A549 (cell line): Measurements from ENCODE around the gene DENND4B. TPM values are rescaled to one million over a fixed set of nuclear protein-coding genes. Genes with fewer than 3 reads are reported as not detected.
A peak's percentile ranks its signal among the peaks of the same experiment; 100 is the strongest.

ENCODE experiments used
- ATAC-seq, 2 experiments: fragments of 200-7000 bp in 1 of 2; fragments of >200 bp in 1 of 2; cut with Nextera tagmentation in 1 of 2; cut with Tn5 transposase in 1 of 2; 3 replicates each; pipeline versions ENCODE4 v1.8.0 to v1.9.1; 2018 to 2020; ENCODE audit warnings: mild to moderate bottlenecking in 1 of 2, moderate library complexity in 1 of 2
- CTCF ChIA-PET: fragments of 300-600 bp; sonication (Branson Sonifier 250); formaldehyde crosslinking; extraction: SDS; loops from one replicate; lab custom pipeline; 2021; ENCODE audit warnings: antibody characterized with exemption, inconsistent platforms; lab: Yijun Ruan, JAX
- POLR2A ChIA-PET: fragments of 350-600 bp; formaldehyde crosslinking; extraction: SDS; loops from one replicate; lab custom pipeline; 2021; ENCODE audit warnings: antibody characterized with exemption, inconsistent platforms; lab: Yijun Ruan, JAX
- DNase-seq, 2 experiments: peaks; one replicate each; pipeline versions ENCODE4 v3.0.0 to v3.0.0-alpha.2; 2011 to 2016; ENCODE audit warnings: low read depth in 1 of 2, low spot score in 1 of 2
- FAIRE-seq: peaks from 2 replicates; lab custom pipeline; 2011; peaks lifted over from hg19 to GRCh38; lab: Jason Lieb, UNC
- H3K27ac ChIP-seq, 2 experiments: fragments of >200 bp; sonication (Bioruptor Twin); formaldehyde crosslinking; 3 replicates each; pipeline ENCODE4 v1.5.1; 2016 to 2017
- H3K4me1 ChIP-seq: fragments of >200 bp; sonication (Bioruptor Twin); formaldehyde crosslinking; 3 replicates; pipeline ENCODE4 v1.6.1; 2016
- H3K4me2 ChIP-seq: fragments of >200 bp; sonication (Bioruptor Twin); formaldehyde crosslinking; 3 replicates; pipeline ENCODE4 v1.6.1; 2016
- H3K4me3 ChIP-seq: fragments of >200 bp; sonication (Bioruptor Twin); formaldehyde crosslinking; 3 replicates; pipeline ENCODE4 v1.5.1; 2016
- H3K9me3 ChIP-seq: fragments of >200 bp; sonication (Bioruptor Twin); formaldehyde crosslinking; 3 replicates; pipeline ENCODE4 v1.6.1; 2016
- CBX2 ChIP-seq: fragments of 200-600 bp; sonication (generic); IDR thresholded peaks from 2 replicates; pipeline ENCODE4 v1.6.1; 2016; ENCODE audit warnings: low read depth, mild to moderate bottlenecking, borderline replicate concordance
- CBX8 ChIP-seq: fragments of 200-600 bp; sonication (generic); IDR thresholded peaks from 2 replicates; pipeline ENCODE4 v1.6.1; 2016
- CEBPB ChIP-seq, 2 experiments: fragments of >200 bp in 1 of 2; sonication (Bioruptor Twin) in 1 of 2; formaldehyde crosslinking in 1 of 2; IDR thresholded peaks; 2 replicates each; pipeline ENCODE4 v1.6.1; 2012 to 2016
- CHD4 ChIP-seq: fragments of 200-600 bp; sonication (generic); IDR thresholded peaks from 2 replicates; pipeline ENCODE4 v1.6.1; 2016; ENCODE audit warnings: antibody characterized with exemption, mild to moderate bottlenecking, borderline replicate concordance
- ESRRA ChIP-seq: fragments of 150-350 bp; IDR thresholded peaks from 2 replicates; pipeline ENCODE4 v1.6.1; 2014; ENCODE audit warnings: mild to moderate bottlenecking, low read length, borderline replicate concordance
- FOSB ChIP-seq: fragments of 250-450 bp; sonication (Bioruptor Pico); IDR thresholded peaks from 2 replicates; pipeline ENCODE4 v1.5.0; 2020; ENCODE audit warnings: mild to moderate bottlenecking, moderate library complexity
- FOSL2 ChIP-seq, 2 experiments: fragments of 450-650 bp in 1 of 2; fragments of >200 bp in 1 of 2; sonication (Bioruptor Twin) in 1 of 2; formaldehyde crosslinking; IDR thresholded peaks; 2 replicates each; pipeline versions ENCODE4 v1.5.0 to v1.6.1; 2016 to 2020; ENCODE audit warnings: mild to moderate bottlenecking in 1 of 2, moderate library complexity in 1 of 2
- FOXS1 ChIP-seq: fragments of 250-450 bp; sonication (Bioruptor Pico); IDR thresholded peaks from 2 replicates; pipeline ENCODE4 v1.5.0; 2020; ENCODE audit warnings: mild to moderate bottlenecking, moderate library complexity
- HOXB5 ChIP-seq: fragments of 250-450 bp; sonication (Bioruptor Pico); IDR thresholded peaks from 2 replicates; pipeline ENCODE4 v1.5.0; 2020; ENCODE audit warnings: mild to moderate bottlenecking, moderate library complexity
- KDM5A ChIP-seq: fragments of 200-600 bp; sonication (generic); IDR thresholded peaks from 2 replicates; pipeline ENCODE4 v1.6.1; 2016; ENCODE audit warnings: antibody characterized with exemption, mild to moderate bottlenecking
- MAFK ChIP-seq: fragments of 450-650 bp; IDR thresholded peaks from 2 replicates; pipeline ENCODE4 v1.6.1; 2014; ENCODE audit not compliant: partially characterized antibody
- MAZ ChIP-seq: fragments of 150-350 bp; IDR thresholded peaks from 2 replicates; pipeline ENCODE4 v1.6.1; 2014; ENCODE audit warnings: antibody characterized with exemption, low read depth, low read length, borderline replicate concordance
- RFX5 ChIP-seq: fragments of 450-650 bp; IDR thresholded peaks from 2 replicates; pipeline ENCODE4 v1.7.1; 2014; ENCODE audit warnings: antibody characterized with exemption, mild to moderate bottlenecking, moderate library complexity
- ZFP36 ChIP-seq: fragments of 450-650 bp; IDR thresholded peaks from 2 replicates; pipeline ENCODE4 v1.6.1; 2014; ENCODE audit warnings: borderline replicate concordance; ENCODE audit not compliant: partially characterized antibody
- WGBS: methylation state at CpG from one replicate; pipeline ENCODE4 v1.1.6; 2017; ENCODE audit errors: missing lambda C conversion rate; 5-methylcytosine and 5-hydroxymethylcytosine counted together
- polyA plus RNA-seq, 4 experiments: library from polyadenylated mRNA; depleted of rRNA in 3 of 4; stranded (reverse); fragments of >200 nt; fragmentation: RNase III in 1 of 4; extraction: RNeasy Plus Mini Kit Qiagen cat#74134 plus additional on column Dnase treatment in 1 of 4; gene quantifications; 2 replicates in 3 of 4; 3 replicates in 1 of 4; pipeline ENCODE4 v1.2.3, GENCODE V29; 2011 to 2017
- TF ChIP-seq, protein P1 (sequence below): IDR thresholded peaks from 2 replicates; pipeline ENCODE4 v1.6.1; 2012; ENCODE audit warnings: low read depth, borderline replicate concordance
- TF ChIP-seq, protein P2 (sequence below): fragments of >200 bp; sonication (Bioruptor Twin); formaldehyde crosslinking; IDR thresholded peaks from 3 replicates; pipeline ENCODE4 v1.5.1; 2016
- TF ChIP-seq, protein P3 (sequence below): fragments of >200 bp; sonication (Bioruptor Twin); formaldehyde crosslinking; IDR thresholded peaks from 3 replicates; pipeline ENCODE4 v1.6.1; 2016
- TF ChIP-seq, protein P4 (sequence below): fragments of 200-600 bp; sonication (generic); IDR thresholded peaks from 2 replicates; pipeline ENCODE4 v1.6.1; 2016; ENCODE audit warnings: antibody characterized with exemption, mild to moderate bottlenecking, moderate library complexity
- TF ChIP-seq, protein P5 (sequence below): fragments of 250-450 bp; sonication (Bioruptor Pico); IDR thresholded peaks from 2 replicates; pipeline ENCODE4 v1.5.0; 2021; ENCODE audit warnings: mild to moderate bottlenecking, moderate library complexity, borderline replicate concordance

Gene DENND4B
- polyA plus RNA-seq, 2 of the 4 experiments (the other 2 are of a cell fraction) = 18.7 to 43.3 TPM

DNA sequence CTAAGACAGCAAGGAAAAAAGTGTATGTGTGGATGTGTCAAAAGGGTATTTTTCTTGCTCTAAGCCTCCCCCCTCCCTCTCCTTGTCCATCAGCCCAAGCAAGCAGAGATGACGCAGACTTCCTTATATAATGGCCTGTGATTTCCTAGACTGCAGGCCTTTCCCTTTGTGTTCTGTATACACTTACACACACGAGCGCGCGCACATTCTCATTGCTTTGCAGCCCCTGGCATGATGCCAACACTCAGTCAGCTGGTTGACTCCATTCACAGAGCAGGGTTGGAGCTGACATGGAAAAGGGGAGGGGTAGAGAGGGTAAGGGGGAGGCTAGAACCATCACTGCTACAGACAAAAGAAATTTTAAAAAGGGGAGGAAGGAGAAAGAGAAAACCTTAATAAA lies 65.6 kb downstream of the DENND4B start:
- H3K27ac ChIP-seq = no peak overlapping the region

More for the DNA sequence above, 65.6 kb downstream of the DENND4B start:
- peaks cover 7% of the 10 kb centered on the region; the same call in 1 of the 3 replicates for H3K4me1 ChIP-seq
- DNase-seq (peak in 1 of 2 experiments; percentile 47), FAIRE-seq (no peak), ATAC-seq (peak; percentile 34 to 73; a peak in 3 of 6 replicates)
- ChIA-PET CTCF (interaction anchor here (0.6 to 1.8 kb wide), 3 partner anchors 12 to 209 kb away, joined by 3 to 6 read pairs (median 5); partner anchors contain the start of gene DENND4B), POLR2A (no interaction called here)
- H3K9me3 ChIP-seq = no peaks in the 10 kb centered on the region
- H3K4me2 ChIP-seq = no peak overlapping the region
- TF ChIP-seq, protein P1, sequence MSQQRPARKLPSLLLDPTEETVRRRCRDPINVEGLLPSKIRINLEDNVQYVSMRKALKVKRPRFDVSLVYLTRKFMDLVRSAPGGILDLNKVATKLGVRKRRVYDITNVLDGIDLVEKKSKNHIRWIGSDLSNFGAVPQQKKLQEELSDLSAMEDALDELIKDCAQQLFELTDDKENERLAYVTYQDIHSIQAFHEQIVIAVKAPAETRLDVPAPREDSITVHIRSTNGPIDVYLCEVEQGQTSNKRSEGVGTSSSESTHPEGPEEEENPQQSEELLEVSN = no peak
- TF ChIP-seq FOSL2 (IDR thresholded peaks at IDR 0.05) = no peak
- TF ChIP-seq FOSL2 (CRISPR knock-in tag; IDR thresholded peaks at IDR 0.05) = no peak
- no peak for TF ChIP-seq CEBPB (IDR thresholded peaks at IDR 0.05)
- TF ChIP-seq ESRRA = no peak
- no peak for TF ChIP-seq MAFK
- TF ChIP-seq, protein P2, sequence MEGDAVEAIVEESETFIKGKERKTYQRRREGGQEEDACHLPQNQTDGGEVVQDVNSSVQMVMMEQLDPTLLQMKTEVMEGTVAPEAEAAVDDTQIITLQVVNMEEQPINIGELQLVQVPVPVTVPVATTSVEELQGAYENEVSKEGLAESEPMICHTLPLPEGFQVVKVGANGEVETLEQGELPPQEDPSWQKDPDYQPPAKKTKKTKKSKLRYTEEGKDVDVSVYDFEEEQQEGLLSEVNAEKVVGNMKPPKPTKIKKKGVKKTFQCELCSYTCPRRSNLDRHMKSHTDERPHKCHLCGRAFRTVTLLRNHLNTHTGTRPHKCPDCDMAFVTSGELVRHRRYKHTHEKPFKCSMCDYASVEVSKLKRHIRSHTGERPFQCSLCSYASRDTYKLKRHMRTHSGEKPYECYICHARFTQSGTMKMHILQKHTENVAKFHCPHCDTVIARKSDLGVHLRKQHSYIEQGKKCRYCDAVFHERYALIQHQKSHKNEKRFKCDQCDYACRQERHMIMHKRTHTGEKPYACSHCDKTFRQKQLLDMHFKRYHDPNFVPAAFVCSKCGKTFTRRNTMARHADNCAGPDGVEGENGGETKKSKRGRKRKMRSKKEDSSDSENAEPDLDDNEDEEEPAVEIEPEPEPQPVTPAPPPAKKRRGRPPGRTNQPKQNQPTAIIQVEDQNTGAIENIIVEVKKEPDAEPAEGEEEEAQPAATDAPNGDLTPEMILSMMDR = no peak
- TF ChIP-seq FOXS1 (CRISPR knock-in tag) = no peak
- TF ChIP-seq, protein P3, sequence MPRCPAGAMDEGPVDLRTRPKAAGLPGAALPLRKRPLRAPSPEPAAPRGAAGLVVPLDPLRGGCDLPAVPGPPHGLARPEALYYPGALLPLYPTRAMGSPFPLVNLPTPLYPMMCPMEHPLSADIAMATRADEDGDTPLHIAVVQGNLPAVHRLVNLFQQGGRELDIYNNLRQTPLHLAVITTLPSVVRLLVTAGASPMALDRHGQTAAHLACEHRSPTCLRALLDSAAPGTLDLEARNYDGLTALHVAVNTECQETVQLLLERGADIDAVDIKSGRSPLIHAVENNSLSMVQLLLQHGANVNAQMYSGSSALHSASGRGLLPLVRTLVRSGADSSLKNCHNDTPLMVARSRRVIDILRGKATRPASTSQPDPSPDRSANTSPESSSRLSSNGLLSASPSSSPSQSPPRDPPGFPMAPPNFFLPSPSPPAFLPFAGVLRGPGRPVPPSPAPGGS = no peak
- no peak for TF ChIP-seq CBX2
- TF ChIP-seq RFX5 = no peak
- TF ChIP-seq CHD4 = no peak
- TF ChIP-seq KDM5A = no peak
- TF ChIP-seq CBX8 = no peak
- TF ChIP-seq, protein P4, sequence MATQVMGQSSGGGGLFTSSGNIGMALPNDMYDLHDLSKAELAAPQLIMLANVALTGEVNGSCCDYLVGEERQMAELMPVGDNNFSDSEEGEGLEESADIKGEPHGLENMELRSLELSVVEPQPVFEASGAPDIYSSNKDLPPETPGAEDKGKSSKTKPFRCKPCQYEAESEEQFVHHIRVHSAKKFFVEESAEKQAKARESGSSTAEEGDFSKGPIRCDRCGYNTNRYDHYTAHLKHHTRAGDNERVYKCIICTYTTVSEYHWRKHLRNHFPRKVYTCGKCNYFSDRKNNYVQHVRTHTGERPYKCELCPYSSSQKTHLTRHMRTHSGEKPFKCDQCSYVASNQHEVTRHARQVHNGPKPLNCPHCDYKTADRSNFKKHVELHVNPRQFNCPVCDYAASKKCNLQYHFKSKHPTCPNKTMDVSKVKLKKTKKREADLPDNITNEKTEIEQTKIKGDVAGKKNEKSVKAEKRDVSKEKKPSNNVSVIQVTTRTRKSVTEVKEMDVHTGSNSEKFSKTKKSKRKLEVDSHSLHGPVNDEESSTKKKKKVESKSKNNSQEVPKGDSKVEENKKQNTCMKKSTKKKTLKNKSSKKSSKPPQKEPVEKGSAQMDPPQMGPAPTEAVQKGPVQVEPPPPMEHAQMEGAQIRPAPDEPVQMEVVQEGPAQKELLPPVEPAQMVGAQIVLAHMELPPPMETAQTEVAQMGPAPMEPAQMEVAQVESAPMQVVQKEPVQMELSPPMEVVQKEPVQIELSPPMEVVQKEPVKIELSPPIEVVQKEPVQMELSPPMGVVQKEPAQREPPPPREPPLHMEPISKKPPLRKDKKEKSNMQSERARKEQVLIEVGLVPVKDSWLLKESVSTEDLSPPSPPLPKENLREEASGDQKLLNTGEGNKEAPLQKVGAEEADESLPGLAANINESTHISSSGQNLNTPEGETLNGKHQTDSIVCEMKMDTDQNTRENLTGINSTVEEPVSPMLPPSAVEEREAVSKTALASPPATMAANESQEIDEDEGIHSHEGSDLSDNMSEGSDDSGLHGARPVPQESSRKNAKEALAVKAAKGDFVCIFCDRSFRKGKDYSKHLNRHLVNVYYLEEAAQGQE = no peak
- TF ChIP-seq HOXB5 (CRISPR knock-in tag) = no peak
- no peak for TF ChIP-seq MAZ
- no peak for TF ChIP-seq FOSB (CRISPR knock-in tag)
- TF ChIP-seq ZFP36 = no peak
- TF ChIP-seq, protein P5, sequence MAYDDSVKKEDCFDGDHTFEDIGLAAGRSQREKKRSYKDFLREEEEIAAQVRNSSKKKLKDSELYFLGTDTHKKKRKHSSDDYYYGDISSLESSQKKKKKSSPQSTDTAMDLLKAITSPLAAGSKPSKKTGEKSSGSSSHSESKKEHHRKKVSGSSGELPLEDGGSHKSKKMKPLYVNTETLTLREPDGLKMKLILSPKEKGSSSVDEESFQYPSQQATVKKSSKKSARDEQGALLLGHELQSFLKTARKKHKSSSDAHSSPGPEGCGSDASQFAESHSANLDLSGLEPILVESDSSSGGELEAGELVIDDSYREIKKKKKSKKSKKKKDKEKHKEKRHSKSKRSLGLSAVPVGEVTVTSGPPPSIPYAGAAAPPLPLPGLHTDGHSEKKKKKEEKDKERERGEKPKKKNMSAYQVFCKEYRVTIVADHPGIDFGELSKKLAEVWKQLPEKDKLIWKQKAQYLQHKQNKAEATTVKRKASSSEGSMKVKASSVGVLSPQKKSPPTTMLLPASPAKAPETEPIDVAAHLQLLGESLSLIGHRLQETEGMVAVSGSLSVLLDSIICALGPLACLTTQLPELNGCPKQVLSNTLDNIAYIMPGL = no peak
- 76% methylated on average over 5 of the region's 5 CpGs for WGBS
- H3K4me3 ChIP-seq = no peak overlapping the region
